ENCODE results near the gene STYXL1.
"Not testable (repeated sequence)": the region's sequence is repeated elsewhere in the genome, so short reads cannot be mapped to it uniquely, and the experiment has no call there.

Gene STYXL1

GRCh38 chr7:76047811-76048667 lies at the start of gene STYXL1, which contains the start of gene MDH2:
TSS of gene STYXL1 (minus strand) at chr7:76048000. CDS start at chr7:76030523, 17,477 bp downstream.
TSS of gene MDH2 (plus strand) at chr7:76048106. CDS start at chr7:76048161, 55 bp downstream.
- peak; percentile 86 to 91 for DNase-seq (ENCODE audit: extremely low read depth in 1 of 2, low read depth in 1 of 2)

GRCh38 chr7:76095908-76096307 lies 48.1 kb upstream of the STYXL1 start:
- no peak for DNase-seq (ENCODE audit: extremely low read depth in 1 of 2, low read depth in 1 of 2)

- not testable (repeated sequence) for DNase-seq (ENCODE audit: extremely low read depth in 1 of 2, low read depth in 1 of 2)
Observed at GRCh38 chr7:76094326-76094725, 46.5 kb upstream of the STYXL1 start.

- DNase-seq (ENCODE audit: extremely low read depth in 1 of 2, low read depth in 1 of 2), result not testable (repeated sequence)
Observed at GRCh38 chr7:76093531-76093930, 45.7 kb upstream of the STYXL1 start.

GRCh38 chr7:76091506-76091905 lies 43.7 kb upstream of the STYXL1 start:
- no peak for DNase-seq (ENCODE audit: extremely low read depth in 1 of 2, low read depth in 1 of 2)

GRCh38 chr7:76089865-76090475 lies 42.2 kb upstream of the STYXL1 start:
- DNase-seq (ENCODE audit: extremely low read depth in 1 of 2, low read depth in 1 of 2), result no peak

- not testable (repeated sequence) for DNase-seq (ENCODE audit: extremely low read depth in 1 of 2, low read depth in 1 of 2)
Observed at GRCh38 chr7:76087362-76087791, 39.6 kb upstream of the STYXL1 start.

GRCh38 chr7:76086070-76086469 lies 38.3 kb upstream of the STYXL1 start:
- no peak for DNase-seq (ENCODE audit: extremely low read depth in 1 of 2, low read depth in 1 of 2)

- DNase-seq (ENCODE audit: extremely low read depth in 1 of 2, low read depth in 1 of 2), result not testable (repeated sequence)
Observed at GRCh38 chr7:76084115-76084514, 36.3 kb upstream of the STYXL1 start.

- DNase-seq (ENCODE audit: extremely low read depth in 1 of 2, low read depth in 1 of 2), result no peak
Observed at GRCh38 chr7:76080204-76080603, 32.4 kb upstream of the STYXL1 start.

GRCh38 chr7:76077435-76077834 lies 29.6 kb upstream of the STYXL1 start:
- DNase-seq (ENCODE audit: extremely low read depth in 1 of 2, low read depth in 1 of 2), result no peak

- no peak for DNase-seq (ENCODE audit: extremely low read depth in 1 of 2, low read depth in 1 of 2)
Observed at GRCh38 chr7:76076995-76077394, 29.2 kb upstream of the STYXL1 start.

GRCh38 chr7:76074972-76075370 lies 27.2 kb upstream of the STYXL1 start:
- DNase-seq (ENCODE audit: extremely low read depth in 1 of 2, low read depth in 1 of 2), result no peak

- no peak for DNase-seq (ENCODE audit: extremely low read depth in 1 of 2, low read depth in 1 of 2)
Observed at GRCh38 chr7:76074306-76074971, 26.6 kb upstream of the STYXL1 start.

GRCh38 chr7:76073335-76073990 lies 25.7 kb upstream of the STYXL1 start:
- no peak for DNase-seq (ENCODE audit: extremely low read depth in 1 of 2, low read depth in 1 of 2)

GRCh38 chr7:76072243-76073148 lies 24.7 kb upstream of the STYXL1 start:
- no peak for DNase-seq (ENCODE audit: extremely low read depth in 1 of 2, low read depth in 1 of 2)

- DNase-seq (ENCODE audit: extremely low read depth in 1 of 2, low read depth in 1 of 2), result no peak
Observed at GRCh38 chr7:76071316-76072242, 23.8 kb upstream of the STYXL1 start.

GRCh38 chr7:76069238-76069638 lies 21.4 kb upstream of the STYXL1 start:
- DNase-seq (ENCODE audit: extremely low read depth in 1 of 2, low read depth in 1 of 2), result no peak

All from stimulated activated CD8-positive, alpha-beta memory T cell treated with anti-CD3 and anti-CD28 coated beads, Interleukin-7, amount 100 ng/mL, for 48 hours (primary cell).